GM18517 (cell line): ENCODE measurements around the gene CXorf65.

Experiments used
- ATAC-seq: cut with Tn5 transposase; IDR thresholded peaks from one replicate; pipeline ENCODE4 v1.9.1; 2021; ENCODE audit warnings: mild to moderate bottlenecking, moderate library complexity; ENCODE audit not compliant: unreplicated experiment

Gene CXorf65

GRCh38 chrX:71068044-71068918, 38.3 kb downstream of the CXorf65 start, which contains the start of gene SNX12:
Gene SNX12, minus strand, starts transcription at chrX:71068334. Its CDS starts 28 bp downstream, at chrX:71068306.
- peak; percentile 96 for ATAC-seq

DNA sequence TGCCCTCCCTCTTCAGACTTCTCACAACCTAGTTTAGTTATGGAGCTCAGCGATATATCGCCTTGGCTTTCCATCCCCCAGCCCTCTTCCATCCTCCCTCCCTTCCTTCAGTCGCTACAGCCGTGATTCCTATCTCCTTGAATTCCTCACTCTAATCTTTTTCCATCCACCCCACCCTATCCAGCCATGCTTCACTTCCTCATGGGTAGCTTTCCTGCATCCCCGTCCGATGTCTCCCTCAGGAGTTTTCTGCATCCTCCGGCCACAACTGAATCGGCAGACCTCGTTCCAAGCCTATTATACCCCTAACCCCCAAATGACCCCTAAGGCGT, 38.9 kb downstream of the CXorf65 start:
- peak; percentile 5 for ATAC-seq

DNA sequence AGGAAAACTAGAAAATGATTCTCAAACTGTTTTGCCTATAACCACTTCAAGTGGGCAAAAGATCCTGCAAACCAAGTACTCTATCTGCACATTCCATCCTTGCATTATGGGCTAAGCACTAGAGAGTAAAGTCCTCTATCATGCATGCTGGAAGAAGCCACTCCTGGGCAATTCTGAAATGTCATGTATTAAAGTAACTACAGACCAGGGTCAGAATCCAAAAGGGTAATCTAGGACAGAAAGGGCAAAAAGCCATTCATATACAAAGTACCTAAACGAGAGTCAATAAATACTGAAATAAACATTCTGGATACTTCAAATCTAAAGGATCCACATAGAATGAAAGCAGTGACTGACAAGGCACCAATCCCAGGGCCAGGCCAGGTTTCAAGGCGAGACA, 39.5 kb downstream of the CXorf65 start:
- no peak for ATAC-seq

- no peak for ATAC-seq
Observed at GRCh38 chrX:71060127-71060526, 46.4 kb downstream of the CXorf65 start.

DNA sequence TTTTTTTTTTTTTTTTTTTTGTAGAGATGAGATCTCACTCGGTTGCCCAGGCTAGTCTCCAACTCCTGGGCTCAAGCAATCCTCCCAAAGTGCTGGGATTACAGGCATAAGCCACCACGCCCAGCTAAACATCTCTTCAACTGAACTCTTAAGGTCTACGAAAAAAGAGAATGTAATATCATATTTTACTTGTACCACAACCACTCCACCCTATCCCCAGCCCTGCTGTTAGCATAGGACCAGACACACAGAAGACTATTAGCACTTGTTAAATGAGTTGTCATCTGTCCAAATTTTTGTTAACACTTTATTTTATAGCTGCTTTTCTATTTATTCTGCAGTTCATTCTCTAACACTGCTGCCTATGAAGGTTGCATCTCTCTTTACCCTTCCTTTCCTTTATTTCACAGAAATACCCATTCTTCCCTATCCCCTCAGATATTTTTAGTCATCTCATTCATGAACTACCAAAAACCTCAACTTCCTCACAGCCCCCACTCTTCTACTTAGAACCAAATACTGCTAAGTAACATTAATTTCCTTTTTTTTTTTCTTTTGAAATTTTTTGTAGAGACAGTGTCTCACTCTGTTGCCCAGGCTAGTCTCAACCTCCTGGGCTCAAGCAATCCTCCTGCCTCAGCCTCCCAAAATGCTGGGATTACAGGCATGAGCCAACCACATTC, 48.6 kb downstream of the CXorf65 start:
- ATAC-seq = no peak

GRCh38 chrX:71056867-71057266, 49.7 kb downstream of the CXorf65 start:
- no peak for ATAC-seq
